Measurements from ENCODE around the gene PPM1H.

PPM1H gene

GRCh38 chr12:62654326-62655241, 280.4 kb downstream of the PPM1H start:
- Histone ChIP-seq H3K4me1 (ENCODE audit: insufficient read depth, low read length, severe bottlenecking) (no peaks in the 10 kb centered on the region), H3K4me3 (ENCODE audit: low read depth, low read length, poor library complexity, severe bottlenecking) (no peak overlapping the region), H3F3A (ENCODE audit: insufficient read depth, low read length) (no peaks in the 10 kb centered on the region), H4K20me1 (ENCODE audit: insufficient read depth, low read length) (no peaks in the 10 kb centered on the region), H3K4me2 (ENCODE audit: low read length) (no peak overlapping the region), H2AFZ (ENCODE audit: low read length) (no peak overlapping the region), H3K9me3 (ENCODE audit: low read length) (no peaks in the 10 kb centered on the region), H3K79me2 (ENCODE audit: insufficient read depth, low read length) (no peaks in the 10 kb centered on the region), H3K27me3 (ENCODE audit: insufficient read depth, low read length) (no peaks in the 10 kb centered on the region; the same call in 1 of the 2 replicates), H3K27ac (ENCODE audit: low read depth, low read length, poor library complexity, severe bottlenecking) (no peak overlapping the region), H3K9me2 (ENCODE audit: low read depth, low read length) (no peaks in the 10 kb centered on the region), H3K9ac (ENCODE audit: low read length) (no peak overlapping the region), H3K36me3 (ENCODE audit: insufficient read depth, low read length) (no peaks in the 10 kb centered on the region)
- no peak for TF ChIP-seq EZH2 (IDR thresholded peaks at IDR 0.05; ENCODE audit: borderline replicate concordance, low read length)
- TF ChIP-seq CTCF (IDR thresholded peaks at IDR 0.05; ENCODE audit: low read length) = no peak

- no peak overlapping the region for H2AFZ ChIP-seq (ENCODE audit: low read length)
- H3K36me3 ChIP-seq (ENCODE audit: insufficient read depth, low read length) = no peaks in the 10 kb centered on the region
- H3K27ac ChIP-seq (ENCODE audit: low read depth, low read length, poor library complexity, severe bottlenecking) = no peak overlapping the region
- no peaks in the 10 kb centered on the region for H3K9me3 ChIP-seq (ENCODE audit: low read length)
- H3K4me3 ChIP-seq (ENCODE audit: low read depth, low read length, poor library complexity, severe bottlenecking) = no peak overlapping the region
- no peaks in the 10 kb centered on the region for H3K4me1 ChIP-seq (ENCODE audit: insufficient read depth, low read length, severe bottlenecking)
- H3K9ac ChIP-seq (ENCODE audit: low read length) = no peak overlapping the region
- no peaks in the 10 kb centered on the region for H3K79me2 ChIP-seq (ENCODE audit: insufficient read depth, low read length)
- H3F3A ChIP-seq (ENCODE audit: insufficient read depth, low read length) = no peaks in the 10 kb centered on the region
- no peaks in the 10 kb centered on the region for H4K20me1 ChIP-seq (ENCODE audit: insufficient read depth, low read length)
- no peaks in the 10 kb centered on the region for H3K9me2 ChIP-seq (ENCODE audit: low read depth, low read length)
- no peaks in the 10 kb centered on the region; the same call in 1 of the 2 replicates for H3K27me3 ChIP-seq (ENCODE audit: insufficient read depth, low read length)
- TF ChIP-seq CTCF (IDR thresholded peaks at IDR 0.05; ENCODE audit: low read length) (no peak), EZH2 (IDR thresholded peaks at IDR 0.05; ENCODE audit: borderline replicate concordance, low read length) (no peak)
- H3K4me2 ChIP-seq (ENCODE audit: low read length) = no peak overlapping the region
Measured at GRCh38 chr12:62653740-62654139, 281.2 kb downstream of the PPM1H start.

GRCh38 chr12:62653304-62653703, 281.6 kb downstream of the PPM1H start:
- TF ChIP-seq CTCF (IDR thresholded peaks at IDR 0.05; ENCODE audit: low read length) (no peak), EZH2 (IDR thresholded peaks at IDR 0.05; ENCODE audit: borderline replicate concordance, low read length) (no peak)
- H3K36me3 ChIP-seq (ENCODE audit: insufficient read depth, low read length) = no peaks in the 10 kb centered on the region
- H3K4me2 ChIP-seq (ENCODE audit: low read length) = no peak overlapping the region
- no peak overlapping the region for H2AFZ ChIP-seq (ENCODE audit: low read length)
- no peaks in the 10 kb centered on the region; the same call in 1 of the 2 replicates for H3K27me3 ChIP-seq (ENCODE audit: insufficient read depth, low read length)
- no peak overlapping the region for H3K4me3 ChIP-seq (ENCODE audit: low read depth, low read length, poor library complexity, severe bottlenecking)
- no peak overlapping the region for H3K9ac ChIP-seq (ENCODE audit: low read length)
- H3K9me2 ChIP-seq (ENCODE audit: low read depth, low read length) = no peaks in the 10 kb centered on the region
- H3K27ac ChIP-seq (ENCODE audit: low read depth, low read length, poor library complexity, severe bottlenecking) = no peak overlapping the region
- H3K79me2 ChIP-seq (ENCODE audit: insufficient read depth, low read length) = no peaks in the 10 kb centered on the region
- H3K4me1 ChIP-seq (ENCODE audit: insufficient read depth, low read length, severe bottlenecking) = no peaks in the 10 kb centered on the region
- H3K9me3 ChIP-seq (ENCODE audit: low read length) = no peaks in the 10 kb centered on the region
- H3F3A ChIP-seq (ENCODE audit: insufficient read depth, low read length) = no peaks in the 10 kb centered on the region
- H4K20me1 ChIP-seq (ENCODE audit: insufficient read depth, low read length) = no peaks in the 10 kb centered on the region

All from OCI-LY1 (cell line).